Rectal smooth muscle tissue (tissue), 1 donor: ENCODE results near the gene NAGA.

Experiments
- H3K27ac ChIP-seq: one replicate; pipeline ENCODE4 v1.7.0; 2013; ENCODE audit warnings: low read depth, low read length, inconsistent platforms
- H3K27me3 ChIP-seq: one replicate; pipeline ENCODE4 v1.7.0; 2013; ENCODE audit warnings: low read length; ENCODE audit not compliant: control insufficient read depth, insufficient read depth
- H3K36me3 ChIP-seq: one replicate; pipeline ENCODE4 v1.7.0; 2013; ENCODE audit warnings: low read length; ENCODE audit not compliant: control insufficient read depth, insufficient read depth
- H3K4me1 ChIP-seq: one replicate; pipeline ENCODE4 v1.7.0; 2013; ENCODE audit warnings: low read length; ENCODE audit not compliant: control insufficient read depth, insufficient read depth
- H3K4me3 ChIP-seq: one replicate; pipeline ENCODE4 v1.7.0; 2013; ENCODE audit warnings: low read length
- H3K9ac ChIP-seq: one replicate; pipeline ENCODE4 v1.7.0; 2013; ENCODE audit warnings: low read length

The NAGA gene

GRCh38 chr22:42018224-42018623, 52.4 kb downstream of the NAGA start:
- Histone ChIP-seq H3K9ac (no peak overlapping the region), H3K27me3 (no peaks in the 10 kb centered on the region), H3K27ac (no peak overlapping the region), H3K36me3 (no peaks in the 10 kb centered on the region), H3K4me3 (no peak overlapping the region), H3K4me1 (no peaks in the 10 kb centered on the region)

- no peaks in the 10 kb centered on the region for H3K36me3 ChIP-seq
- no peak overlapping the region for H3K4me3 ChIP-seq
- no peak overlapping the region for H3K9ac ChIP-seq
- no peaks in the 10 kb centered on the region for H3K4me1 ChIP-seq
- no peaks in the 10 kb centered on the region for H3K27me3 ChIP-seq
- H3K27ac ChIP-seq, result no peak overlapping the region
Observed at GRCh38 chr22:42016111-42016510, 54.5 kb downstream of the NAGA start.

- H3K27ac ChIP-seq, result no peak overlapping the region
- H3K4me3 ChIP-seq, result no peak overlapping the region
- no peaks in the 10 kb centered on the region for H3K36me3 ChIP-seq
- H3K4me1 ChIP-seq, result no peaks in the 10 kb centered on the region
- no peaks in the 10 kb centered on the region for H3K27me3 ChIP-seq
- H3K9ac ChIP-seq, result no peak overlapping the region
Observed at GRCh38 chr22:42013385-42013784, 57.2 kb downstream of the NAGA start.

- Histone ChIP-seq H3K9ac (no peak overlapping the region), H3K4me3 (no peak overlapping the region), H3K36me3 (no peaks in the 10 kb centered on the region), H3K27me3 (no peaks in the 10 kb centered on the region), H3K27ac (no peak overlapping the region), H3K4me1 (no peaks in the 10 kb centered on the region)
Observed at GRCh38 chr22:42010778-42011177, 59.8 kb downstream of the NAGA start.
